ENCODE data around the gene PMPCA.
"Not testable (repeated sequence)": the region's sequence is repeated elsewhere in the genome, so short reads cannot be mapped to it uniquely, and the experiment has no call there.

PMPCA gene

GRCh38 chr9:136421791-136422190 is 11.3 kb downstream of the PMPCA start:
- no peak for TF ChIP-seq CTCF (conservative IDR thresholded peaks at IDR 0.05; ENCODE audit: control insufficient read depth, insufficient read depth, low read depth, low read length)
- DNase-seq (ENCODE audit: low read depth) = no peak
- H3K4me3 ChIP-seq (ENCODE audit: control insufficient read depth, low read depth, low read length) = no peak overlapping the region

GRCh38 chr9:136422876-136423275 is 12.4 kb downstream of the PMPCA start:
- TF ChIP-seq CTCF (conservative IDR thresholded peaks at IDR 0.05; ENCODE audit: control insufficient read depth, insufficient read depth, low read depth, low read length) = no peak
- H3K4me3 ChIP-seq (ENCODE audit: control insufficient read depth, low read depth, low read length) = no peak overlapping the region
- DNase-seq (ENCODE audit: low read depth) = no peak

- no peak for TF ChIP-seq CTCF (conservative IDR thresholded peaks at IDR 0.05; ENCODE audit: control insufficient read depth, insufficient read depth, low read depth, low read length)
- DNase-seq (ENCODE audit: low read depth) = no peak
- H3K4me3 ChIP-seq (ENCODE audit: control insufficient read depth, low read depth, low read length) = no peak overlapping the region
Measured at GRCh38 chr9:136423432-136424146, 13.1 kb downstream of the PMPCA start.

GRCh38 chr9:136424750-136425362 is 14.4 kb downstream of the PMPCA start:
- no peak overlapping the region for H3K4me3 ChIP-seq (ENCODE audit: control insufficient read depth, low read depth, low read length)
- TF ChIP-seq CTCF (conservative IDR thresholded peaks at IDR 0.05; ENCODE audit: control insufficient read depth, insufficient read depth, low read depth, low read length) = no peak
- no peak for DNase-seq (ENCODE audit: low read depth)

- H3K4me3 ChIP-seq (ENCODE audit: control insufficient read depth, low read depth, low read length); DNase-seq (ENCODE audit: low read depth): not testable (repeated sequence)
Measured at GRCh38 chr9:136425367-136425766, 14.9 kb downstream of the PMPCA start.

- DNase-seq (ENCODE audit: low read depth) = peak; percentile 58
- TF ChIP-seq CTCF (conservative IDR thresholded peaks at IDR 0.05; ENCODE audit: control insufficient read depth, insufficient read depth, low read depth, low read length) = no peak
- no peak overlapping the region for H3K4me3 ChIP-seq (ENCODE audit: control insufficient read depth, low read depth, low read length)
Measured at GRCh38 chr9:136426787-136427186, 16.3 kb downstream of the PMPCA start.

GRCh38 chr9:136429075-136429628 is 18.7 kb downstream of the PMPCA start:
- no peak for DNase-seq (ENCODE audit: low read depth)
- no peak overlapping the region for H3K4me3 ChIP-seq (ENCODE audit: control insufficient read depth, low read depth, low read length)
- TF ChIP-seq CTCF (conservative IDR thresholded peaks at IDR 0.05; ENCODE audit: control insufficient read depth, insufficient read depth, low read depth, low read length) = no peak

Data from fibroblast of mammary gland (primary cell).